ENCODE data around the gene PRR33. TPM values are rescaled to one million over a fixed set of nuclear protein-coding genes. Genes with fewer than 3 reads are reported as not detected.

PRR33 gene
- not detected in 2 replicates for total RNA-seq

GRCh38 chr11:1891831-1892115 is at the start of gene PRR33:
PRR33 (minus strand) TSS chr11:1891895; CDS start chr11:1890584, 1,311 bp downstream.

DNA sequence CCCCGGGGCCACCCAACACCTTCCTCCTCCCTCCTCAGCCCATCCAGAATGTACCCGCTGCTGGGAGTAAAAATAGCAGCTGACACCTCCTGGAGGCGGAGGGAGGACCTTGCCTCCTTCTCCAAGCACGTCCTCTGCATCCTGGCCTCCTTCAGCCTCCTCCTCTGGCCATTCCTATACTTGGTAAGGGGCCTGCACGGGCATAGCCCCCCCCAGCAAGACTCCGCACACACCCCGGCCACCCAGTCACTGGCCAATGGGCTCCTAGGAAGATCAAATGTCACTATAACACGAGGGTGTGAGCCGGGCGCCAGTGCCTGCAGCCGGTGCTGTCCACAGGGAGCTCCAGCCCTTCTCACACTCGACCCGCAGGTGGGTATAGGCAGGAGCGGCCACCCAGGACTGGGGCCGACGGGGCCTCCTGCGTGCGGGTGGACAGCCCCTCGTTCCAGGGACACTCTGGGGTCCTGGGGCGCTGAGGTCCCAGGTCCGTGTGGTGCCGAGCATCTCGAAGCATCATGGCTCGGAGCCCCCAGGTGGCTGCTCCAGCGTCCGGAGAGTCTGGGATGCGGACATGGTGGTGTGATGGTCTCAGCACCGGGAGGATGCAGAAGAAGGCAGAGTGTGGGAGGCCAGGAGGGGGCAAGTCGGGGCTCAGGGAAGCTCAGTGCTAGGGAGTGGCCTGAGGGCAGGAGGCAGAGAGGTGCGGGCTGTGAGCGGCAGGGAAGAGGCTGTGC is 27.9 kb upstream of the PRR33 start, which contains the start of gene TNNT3:
Gene TNNT3 (plus strand): TSS at position 313 of the 737 bp plus-strand sequence. CDS start 3,172 bp downstream, outside the sequence.

GRCh38 chr11:1852877-1853276 is 38.8 kb downstream of the PRR33 start, which contains the start of gene LSP1:
LSP1 (plus strand) TSS chr11:1853084; CDS start chr11:1853145, 61 bp downstream.

DNA sequence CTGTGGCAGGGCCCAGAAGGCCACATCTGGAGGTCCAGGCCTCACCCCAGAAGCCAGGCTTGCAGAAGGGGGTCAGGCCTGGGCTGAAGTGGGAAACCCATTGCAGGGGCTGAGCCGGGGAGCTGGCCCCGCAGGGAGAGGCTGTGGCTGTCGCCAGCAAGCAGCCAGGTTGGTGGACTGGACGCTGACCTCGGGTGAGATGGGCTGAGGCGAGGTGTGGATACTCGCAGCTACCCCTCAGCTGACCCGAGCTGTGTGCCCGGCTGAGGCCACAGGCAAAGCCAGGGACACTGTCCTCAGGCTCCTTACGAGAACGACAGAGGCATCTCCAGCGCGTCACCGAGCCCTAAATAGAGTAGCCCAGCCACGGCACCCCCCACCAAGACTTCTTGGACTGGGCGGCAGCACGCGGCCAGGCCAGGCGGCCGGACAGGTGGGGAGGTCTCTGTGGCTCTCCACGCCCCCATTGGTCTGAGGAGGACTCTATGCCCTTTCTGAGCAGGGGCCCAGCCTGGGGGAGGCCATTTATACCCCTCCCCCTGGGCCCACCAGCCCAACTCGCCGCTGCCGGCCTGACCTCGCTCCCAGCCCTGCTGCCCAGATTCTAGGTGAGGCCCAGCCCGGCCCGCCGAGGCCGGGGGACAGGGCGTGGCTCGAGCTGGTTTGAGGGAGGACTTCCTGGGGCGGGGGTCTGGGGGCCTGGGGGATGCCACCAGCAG is 53.1 kb downstream of the PRR33 start, which contains the start of gene TNNI2:
Gene TNNI2 (plus strand): TSS at position 556 of the 719 bp plus-strand sequence. CDS start 716 bp downstream, outside the sequence.

Other genes starting within 250 kb of the PRR33 start
- not detected in 2 replicates for gene KRTAP5-6, start 194.7 kb downstream of the PRR33 start, total RNA-seq
- gene IFITM10, start 141.3 kb downstream of the PRR33 start, total RNA-seq = 0.13 and 0.48 TPM in 2 replicates
- 338 and 389 TPM in 2 replicates for gene CTSD, start 128.0 kb downstream of the PRR33 start, total RNA-seq
- gene SYT8, start 56.9 kb downstream of the PRR33 start, total RNA-seq = 0.39 TPM in 1 of 2 replicates, not detected in the other
- gene TNNI2, start 52.9 kb downstream of the PRR33 start, total RNA-seq = 6.0 TPM in 1 of 2 replicates, not detected in the other
- 1.2 and 2.2 TPM in 2 replicates for gene LSP1, start 38.8 kb downstream of the PRR33 start, total RNA-seq
- gene TNNT3, start 27.8 kb upstream of the PRR33 start, total RNA-seq = 12.1 TPM in 1 of 2 replicates, not detected in the other
- gene MRPL23, start 55.4 kb upstream of the PRR33 start, total RNA-seq = 66.0 and 368 TPM in 2 replicates
- 25.9 and 579 TPM in 2 replicates for gene H19, start 105.9 kb upstream of the PRR33 start, total RNA-seq
- gene IGF2, start 247.5 kb upstream of the PRR33 start, total RNA-seq = 24.2 and 42.0 TPM in 2 replicates